ENCODE results near the gene LST1. TPM values are rescaled to one million over a fixed set of nuclear protein-coding genes. Genes with fewer than 3 reads are reported as not detected.
"Not testable (repeated sequence)": the region's sequence is repeated elsewhere in the genome, so short reads cannot be mapped to it uniquely, and the experiment has no call there.

The LST1 gene
- 18.1 TPM for polyA plus RNA-seq (2012; ENCODE audit: insufficient read depth, insufficient read length)

DNA sequence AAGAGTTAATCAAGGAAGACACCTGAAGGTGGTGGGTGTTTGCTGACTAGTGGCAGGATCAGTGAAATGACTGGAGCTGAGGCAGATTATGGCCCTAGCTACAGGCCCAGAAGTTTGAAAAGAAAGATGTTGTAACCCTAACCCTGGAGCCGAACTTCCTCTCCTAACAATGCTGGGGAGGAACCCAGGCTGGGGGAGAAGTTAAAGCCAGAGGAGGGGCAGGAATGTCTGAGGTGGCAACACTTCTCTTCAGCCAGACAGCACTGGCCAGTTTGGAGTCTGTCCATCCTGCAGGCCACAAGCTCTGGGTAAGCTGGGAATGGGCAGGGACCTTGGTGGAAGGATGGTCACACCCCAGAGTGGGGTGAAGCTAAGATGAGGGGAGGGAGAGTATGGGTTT, at the start of gene LST1:
Gene LST1 (plus strand): TSS at position 270 of the 400 bp plus-strand sequence. CDS start 1,023 bp downstream, outside the sequence.
- peak within 1 kb of the TSS; percentile 2 for H3K4me3 ChIP-seq (ENCODE audit: low read length)
- DNase-seq (ENCODE audit: low read depth, low spot score), result no peak

DNA sequence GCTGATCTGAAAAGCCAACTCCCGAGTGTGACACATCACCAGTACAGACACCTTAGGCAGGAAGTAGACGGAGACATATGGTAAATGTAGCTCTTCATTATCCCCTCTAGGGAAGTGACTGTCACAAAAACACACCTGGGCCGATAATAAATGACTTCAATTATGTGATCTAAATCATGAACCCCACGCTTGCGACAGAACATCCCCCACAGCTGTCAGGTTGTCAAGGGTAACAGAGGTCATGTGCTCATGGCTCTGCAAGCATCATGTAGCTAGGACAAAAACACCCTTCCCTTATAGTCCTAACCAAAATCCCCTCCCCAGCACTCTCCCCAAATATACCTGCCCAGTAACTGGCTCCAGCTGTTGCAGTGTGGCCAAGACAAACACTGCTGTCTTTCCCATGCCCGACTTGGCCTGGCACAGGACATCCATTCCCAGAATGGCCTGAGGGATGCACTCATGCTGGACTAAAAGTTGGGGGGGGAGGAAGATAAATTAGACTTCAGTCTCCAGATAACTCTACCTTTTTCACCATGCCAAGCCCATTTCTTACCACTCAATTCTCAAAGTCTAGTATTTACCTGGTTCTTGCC, 47.2 kb upstream of the LST1 start:
- no peak overlapping the region for H3K4me3 ChIP-seq (ENCODE audit: low read length)
- no peak for DNase-seq (ENCODE audit: low read depth, low spot score)

DNA sequence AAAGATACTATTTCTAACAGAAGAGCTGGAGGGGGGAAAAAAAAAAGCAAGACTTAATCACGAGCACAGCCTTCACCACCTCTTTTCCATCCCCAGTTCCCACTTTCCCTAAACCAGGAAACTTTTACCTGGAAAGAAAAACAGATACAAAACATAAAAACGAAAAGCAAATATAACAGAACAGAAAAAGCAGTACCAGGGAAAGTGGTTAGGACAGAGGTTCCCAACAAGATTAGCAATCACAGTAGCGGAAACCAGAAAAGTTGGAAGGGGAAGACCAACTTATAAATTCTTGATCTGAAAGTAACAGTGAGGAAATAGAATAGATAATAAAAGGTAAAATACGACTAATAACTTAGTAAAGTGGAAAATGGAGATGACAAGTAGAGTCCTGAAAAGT, 45.4 kb upstream of the LST1 start:
- peak overlapping the region; percentile 99 for H3K4me3 ChIP-seq (ENCODE audit: low read length)
- no peak for DNase-seq (ENCODE audit: low read depth, low spot score)

- peak overlapping the region; percentile 99 for H3K4me3 ChIP-seq (ENCODE audit: low read length)
- DNase-seq (ENCODE audit: low read depth, low spot score), result peak; percentile 49
Measured at GRCh38 chr6:31541059-31541657, 44.9 kb upstream of the LST1 start.

- peak within 1 kb of the TSS; percentile 99 for H3K4me3 ChIP-seq (ENCODE audit: low read length)
- DNase-seq (ENCODE audit: low read depth, low spot score), result peak; percentile 98
Measured at GRCh38 chr6:31541658-31542521, 44.2 kb upstream of the LST1 start, which contains the start of gene DDX39B. Gene DDX39B (minus strand): TSS chr6:31542003. CDS start chr6:31540532, 1,471 bp downstream.

GRCh38 chr6:31543639-31544038, 42.4 kb upstream of the LST1 start:
- H3K4me3 ChIP-seq (ENCODE audit: low read length), result no peak overlapping the region
- no peak for DNase-seq (ENCODE audit: low read depth, low spot score)

DNA sequence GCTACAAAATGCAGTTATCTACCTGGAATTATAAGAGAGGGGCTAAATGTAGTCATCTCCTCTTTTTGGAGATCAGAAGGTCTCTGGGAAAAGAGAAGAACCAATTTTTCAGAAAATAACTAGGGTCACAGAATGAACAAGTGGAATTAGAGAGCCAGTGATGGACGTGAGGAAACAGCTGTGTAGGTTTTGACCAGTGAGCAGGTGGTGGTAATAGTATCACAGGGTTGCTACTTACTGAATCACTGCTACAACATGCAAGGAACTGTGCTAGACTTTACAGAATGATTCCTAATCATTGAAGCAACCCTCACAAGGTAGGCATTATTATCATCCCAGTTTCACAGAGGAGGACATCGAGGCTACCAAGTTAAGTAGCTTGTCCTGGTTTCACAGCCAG, 41.4 kb upstream of the LST1 start:
- H3K4me3 ChIP-seq (ENCODE audit: low read length), result no peak overlapping the region
- no peak for DNase-seq (ENCODE audit: low read depth, low spot score)

- DNase-seq (ENCODE audit: low read depth, low spot score), result no peak
Measured at GRCh38 chr6:31545291-31545690, 40.8 kb upstream of the LST1 start.

DNA sequence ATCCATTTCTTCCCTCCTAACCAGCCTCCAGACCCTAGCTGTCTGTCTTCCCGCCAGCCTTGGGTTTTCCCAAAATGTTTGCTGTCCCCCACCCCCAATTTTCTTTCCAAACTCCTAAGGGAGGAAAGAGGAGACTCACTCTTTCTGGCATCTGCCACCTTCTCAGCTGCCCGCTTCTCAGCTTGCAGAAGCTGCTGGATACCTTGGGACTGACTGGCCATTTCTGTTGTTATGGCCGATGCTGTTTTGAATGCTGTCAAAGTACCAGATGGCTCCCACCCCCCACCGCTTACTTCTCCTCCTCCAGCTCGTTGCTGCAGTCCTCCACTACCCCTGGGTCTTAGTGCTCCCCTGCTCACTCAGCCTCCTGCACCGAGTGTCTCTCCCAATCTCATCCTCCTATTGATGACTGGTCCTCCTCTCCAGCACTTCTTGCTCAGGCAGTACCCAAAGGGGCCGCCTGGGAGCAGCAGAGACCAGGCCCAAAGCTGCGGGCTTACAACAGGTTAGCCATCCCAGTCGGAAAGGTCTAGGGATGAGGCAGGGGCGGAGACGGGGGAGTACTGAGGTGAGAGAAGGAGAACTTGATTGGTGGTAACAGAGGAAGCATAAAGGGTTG, 39.6 kb upstream of the LST1 start, which contains the start of gene ATP6V1G2:
Gene ATP6V1G2 (minus strand): TSS at position 270 of the 619 bp plus-strand sequence. CDS start 49 bp downstream, at position 221.
- H3K4me3 ChIP-seq (ENCODE audit: low read length), result peak within 1 kb of the TSS; percentile 63
- DNase-seq (ENCODE audit: low read depth, low spot score), result peak; percentile 91

More at GRCh38 chr6:31545291-31545690, 40.8 kb upstream of the LST1 start:
- H3K4me3 ChIP-seq (ENCODE audit: low read length), result no peak overlapping the region

DNA sequence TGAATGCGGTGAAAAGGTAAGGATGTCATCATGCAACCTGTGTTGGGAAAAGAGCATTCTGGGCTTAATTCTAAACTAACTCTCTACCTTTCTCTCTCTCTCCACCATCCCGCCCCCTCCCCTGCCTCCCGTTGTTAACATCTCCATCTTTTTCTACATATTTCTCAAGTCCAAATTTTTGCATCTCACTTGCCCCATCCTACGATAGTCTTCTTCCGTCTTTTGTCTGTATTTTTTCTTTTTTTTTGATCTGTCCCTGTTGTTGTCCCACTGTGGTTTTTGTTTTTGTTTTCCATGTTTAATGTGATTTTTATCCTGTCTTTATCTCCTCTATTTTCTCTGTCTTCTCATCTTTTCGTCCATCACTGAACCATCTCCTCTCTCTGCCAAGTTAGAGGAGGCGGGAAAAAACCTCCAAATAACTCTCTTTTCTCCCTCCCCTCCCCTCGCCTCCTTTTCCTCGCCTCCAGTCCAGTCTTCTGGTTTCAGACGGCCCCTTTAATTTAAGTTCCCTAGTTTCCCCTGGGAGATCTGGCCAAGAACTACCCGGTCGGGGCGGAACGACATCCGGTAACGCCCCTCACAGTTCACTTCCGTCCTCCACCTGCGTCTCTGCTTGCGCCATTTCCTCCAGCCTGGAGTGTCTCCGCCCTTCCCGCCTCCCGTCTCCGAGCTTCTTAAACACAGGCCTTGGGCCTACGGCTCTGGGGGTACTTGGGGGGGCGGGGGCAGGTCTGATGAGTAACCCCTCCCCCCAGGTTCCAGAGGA, 38.9 kb upstream of the LST1 start, which contains the start of gene NFKBIL1:
Gene NFKBIL1 (plus strand): TSS at position 651 of the 769 bp plus-strand sequence. CDS start 87 bp downstream, at position 738.
- peak within 1 kb of the TSS; percentile 63 for H3K4me3 ChIP-seq (ENCODE audit: low read length)
- peak; percentile 99 for DNase-seq (ENCODE audit: low read depth, low spot score)

DNA sequence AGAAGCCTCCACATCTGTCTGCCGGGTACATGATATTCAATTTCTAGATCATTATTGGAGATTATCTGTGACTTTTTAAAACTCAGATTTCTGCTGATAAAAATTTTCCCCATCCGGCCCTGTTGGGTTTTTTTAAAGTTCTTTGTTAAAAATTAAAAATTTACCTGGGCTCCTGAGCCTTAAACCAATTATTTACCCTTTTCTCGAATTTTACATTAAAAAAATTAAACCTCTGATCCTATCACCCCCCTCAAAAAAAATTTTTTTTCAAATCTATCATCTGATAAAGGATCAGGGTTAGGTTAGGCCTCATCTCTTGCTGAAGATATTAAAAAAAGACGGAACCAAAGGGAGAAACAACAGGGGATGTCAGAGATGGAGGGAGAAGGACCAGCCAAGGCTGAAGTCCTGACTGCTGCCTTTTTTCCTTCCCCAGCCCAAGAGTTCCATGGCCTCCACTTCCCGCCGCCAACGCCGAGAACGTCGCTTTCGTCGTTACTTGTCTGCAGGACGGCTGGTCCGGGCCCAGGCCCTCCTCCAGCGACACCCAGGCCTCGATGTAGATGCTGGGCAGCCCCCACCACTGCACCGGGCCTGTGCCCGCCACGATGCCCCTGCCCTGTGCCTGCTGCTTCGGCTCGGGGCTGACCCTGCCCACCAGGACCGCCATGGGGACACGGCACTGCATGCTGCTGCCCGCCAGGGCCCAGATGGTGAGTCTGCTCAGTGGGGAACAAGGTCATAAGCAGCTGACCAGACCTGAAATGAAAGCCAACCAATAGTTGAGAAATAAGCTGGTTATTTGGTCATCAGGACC, 38.1 kb upstream of the LST1 start:
- DNase-seq (ENCODE audit: low read depth, low spot score), result no peak
- H3K4me3 ChIP-seq (ENCODE audit: low read length), result peak overlapping the region; percentile 63

DNA sequence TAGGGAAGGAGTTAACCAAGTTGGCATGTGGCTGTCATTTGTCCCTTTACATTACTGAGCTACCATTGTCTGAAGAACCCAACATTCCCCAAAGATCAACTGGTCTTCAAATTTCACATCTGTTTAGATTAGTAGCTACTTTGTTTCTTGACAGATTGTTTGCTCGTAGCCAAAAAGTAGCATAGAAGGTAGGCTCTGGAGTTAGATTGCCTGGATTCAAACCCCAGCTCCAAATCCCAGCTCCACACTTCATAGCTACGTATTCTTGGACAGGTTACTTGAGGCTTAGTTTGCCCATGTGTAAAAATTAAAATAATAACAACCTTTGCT, 37.6 kb upstream of the LST1 start:
- peak overlapping the region; percentile 63 for H3K4me3 ChIP-seq (ENCODE audit: low read length)
- no peak for DNase-seq (ENCODE audit: low read depth, low spot score)

DNA sequence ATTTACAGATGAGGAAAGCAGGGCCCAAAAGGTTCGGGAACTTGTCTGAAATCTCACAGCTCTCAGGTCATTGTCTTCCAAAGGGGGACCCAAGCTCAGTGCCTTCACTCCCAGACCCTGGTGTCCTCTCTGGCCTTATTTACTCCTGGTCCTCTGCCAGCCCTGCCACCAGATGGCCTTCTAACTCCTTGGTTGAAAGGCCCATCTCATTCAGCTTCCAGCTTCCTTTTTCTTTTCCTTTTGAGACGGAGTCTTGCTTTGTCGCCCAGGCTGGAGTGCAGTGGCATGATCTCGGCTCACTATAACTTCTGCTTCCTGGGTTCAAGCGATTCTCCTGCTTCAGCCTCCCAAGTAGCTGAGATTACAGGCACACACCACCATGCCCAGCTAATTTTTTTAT, 34.7 kb upstream of the LST1 start:
- DNase-seq (ENCODE audit: low read depth, low spot score); H3K4me3 ChIP-seq (ENCODE audit: low read length): not testable (repeated sequence)

DNA sequence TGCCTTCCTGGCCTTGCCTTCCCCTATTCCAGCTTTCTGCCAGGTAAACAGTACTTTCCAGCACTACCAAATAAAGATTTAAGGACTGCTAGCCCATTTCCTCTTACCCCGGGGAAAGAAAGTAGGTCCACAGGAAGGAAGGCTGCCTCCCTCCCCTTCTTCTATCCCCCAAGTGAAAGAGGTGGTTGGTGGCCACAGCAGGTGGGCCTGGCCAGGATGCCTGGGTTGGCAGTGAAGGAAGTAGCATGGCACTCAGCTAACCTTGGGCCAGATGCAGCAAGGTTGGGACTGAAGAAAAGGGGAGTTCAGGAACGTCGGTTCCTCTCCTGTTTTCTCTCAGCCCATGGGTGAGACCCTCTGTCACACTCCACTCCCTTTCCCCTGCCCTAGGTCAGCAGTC, 29.8 kb upstream of the LST1 start:
- DNase-seq (ENCODE audit: low read depth, low spot score), result peak; percentile 84
- peak overlapping the region; percentile 27 for H3K4me3 ChIP-seq (ENCODE audit: low read length)

DNA sequence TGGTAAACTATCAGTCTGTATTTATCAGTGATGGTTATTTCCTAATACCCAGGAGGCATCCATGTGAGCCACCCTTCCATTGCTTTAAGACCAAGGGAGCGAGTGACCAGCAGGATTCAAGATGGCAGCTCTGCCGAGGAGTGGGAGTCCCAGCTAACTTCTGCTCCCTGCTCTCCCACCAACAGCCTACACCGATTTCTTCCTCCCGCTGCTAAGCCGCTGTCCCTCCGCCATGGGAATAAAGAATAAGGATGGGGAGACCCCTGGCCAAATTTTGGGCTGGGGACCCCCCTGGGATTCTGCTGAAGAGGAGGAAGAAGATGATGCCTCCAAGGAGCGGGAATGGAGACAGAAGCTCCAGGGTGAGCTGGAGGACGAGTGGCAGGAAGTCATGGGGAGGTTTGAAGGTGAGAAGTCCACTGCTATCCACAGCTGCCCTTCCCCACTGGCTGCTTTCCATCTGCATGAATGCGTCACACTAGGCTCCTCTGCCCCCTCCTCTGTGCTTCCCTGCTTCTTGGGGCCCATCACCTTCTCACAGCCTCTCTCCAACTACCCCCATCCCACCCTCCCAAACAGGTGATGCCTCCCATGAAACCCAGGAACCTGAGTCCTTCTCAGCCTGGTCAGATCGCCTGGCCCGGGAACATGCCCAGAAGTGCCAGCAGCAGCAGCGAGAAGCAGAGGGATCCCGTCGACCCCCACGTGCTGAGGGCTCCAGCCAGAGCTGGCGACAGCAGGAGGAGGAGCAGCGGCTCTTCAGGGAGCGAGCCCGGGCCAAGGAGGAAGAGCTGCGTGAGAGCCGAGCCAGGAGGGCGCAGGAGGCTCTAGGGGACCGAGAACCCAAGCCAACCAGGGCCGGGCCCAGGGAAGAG, 28.4 kb upstream of the LST1 start:
- 0 out of 2 replicates have a peak overlapping the region, but pooled peaks have one; percentile 44 for H3K4me3 ChIP-seq (ENCODE audit: low read length)
- no peak for DNase-seq (ENCODE audit: low read depth, low spot score)

DNA sequence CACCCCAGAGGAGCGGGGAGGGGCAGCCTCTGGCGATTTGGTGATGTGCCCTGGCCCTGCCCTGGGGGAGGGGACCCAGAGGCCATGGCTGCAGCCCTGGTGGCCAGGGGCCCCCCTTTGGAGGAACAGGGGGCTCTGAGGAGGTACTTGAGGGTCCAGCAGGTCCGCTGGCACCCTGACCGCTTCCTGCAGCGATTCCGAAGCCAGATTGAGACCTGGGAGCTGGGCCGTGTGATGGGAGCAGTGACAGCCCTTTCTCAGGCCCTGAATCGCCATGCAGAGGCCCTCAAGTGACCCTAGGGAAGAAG, 27.8 kb upstream of the LST1 start:
- DNase-seq (ENCODE audit: low read depth, low spot score), result no peak
- peak overlapping the region; percentile 44 for H3K4me3 ChIP-seq (ENCODE audit: low read length)
